HepG2 (cell line): ENCODE measurements around the gene STK39. TPM values are rescaled to one million over a fixed set of nuclear protein-coding genes. Genes with fewer than 3 reads are reported as not detected.
A peak's percentile ranks its signal among the peaks of the same experiment; 100 is the strongest.

Experiments used
- BCL3 ChIP-seq: sonication (generic); formaldehyde crosslinking; IDR thresholded peaks from 2 replicates; pipeline ENCODE4 v1.5.1; 2020; ENCODE audit warnings: mild to moderate bottlenecking, missing genetic modification reagents, moderate library complexity
- BORCS8-MEF2B ChIP-seq: sonication (generic); formaldehyde crosslinking; IDR thresholded peaks from 2 replicates; pipeline ENCODE4 v1.8.0; 2022; ENCODE audit warnings: mild to moderate bottlenecking, missing genetic modification reagents
- HBP1 ChIP-seq: IDR thresholded peaks from 2 replicates; pipeline ENCODE4 v1.6.1; 2016; ENCODE audit warnings: low read depth, control low read depth
- KDM1A ChIP-seq: IDR thresholded peaks from 2 replicates; pipeline ENCODE4 v1.6.1; 2016; ENCODE audit warnings: missing compliant biosample characterization
- KDM5A ChIP-seq: fragments of 200-600 bp; sonication (generic); IDR thresholded peaks from 2 replicates; pipeline ENCODE4 v1.7.0; 2018; ENCODE audit warnings: antibody characterized with exemption, mild to moderate bottlenecking, low read length, borderline replicate concordance
- KLF6 ChIP-seq: IDR thresholded peaks from 2 replicates; pipeline ENCODE4 v1.8.0; 2016; ENCODE audit warnings: missing biosample characterization, missing genetic modification reagents
- MLXIP ChIP-seq: sonication (generic); formaldehyde crosslinking; IDR thresholded peaks from 2 replicates; pipeline ENCODE4 v1.9.0; 2021; ENCODE audit warnings: missing genetic modification reagents, borderline replicate concordance
- NR2F2 ChIP-seq: IDR thresholded peaks from 2 replicates; pipeline ENCODE4 v1.6.1; 2012; ENCODE audit warnings: low read depth, inconsistent platforms, borderline replicate concordance
- PHF8 ChIP-seq: sonication (generic); formaldehyde crosslinking; IDR thresholded peaks from 2 replicates; pipeline ENCODE4 v1.5.0; 2020; ENCODE audit warnings: missing genetic modification reagents
- SRY ChIP-seq: sonication (generic); formaldehyde crosslinking; IDR thresholded peaks from 2 replicates; pipeline ENCODE4 v1.8.0; 2022; ENCODE audit warnings: mild to moderate bottlenecking, missing genetic modification reagents
- ZBTB26 ChIP-seq: IDR thresholded peaks from 2 replicates; pipeline ENCODE4 v1.6.1; 2016; ENCODE audit warnings: missing compliant biosample characterization, missing genetic modification reagents, borderline replicate concordance
- ZNF124 ChIP-seq: sonication (generic); formaldehyde crosslinking; IDR thresholded peaks from 2 replicates; pipeline ENCODE4 v1.4.0; 2020; ENCODE audit warnings: missing genetic modification reagents
- ZNF136 ChIP-seq: sonication (generic); formaldehyde crosslinking; IDR thresholded peaks from 2 replicates; pipeline ENCODE4 v1.8.1; 2022; ENCODE audit warnings: low read depth, mild to moderate bottlenecking, moderate library complexity, missing genetic modification reagents
- ZNF263 ChIP-seq: sonication (generic); formaldehyde crosslinking; IDR thresholded peaks from 2 replicates; pipeline ENCODE4 v1.4.0; 2020; ENCODE audit warnings: missing genetic modification reagents
- ZNF687 ChIP-seq: sonication (generic); formaldehyde crosslinking; IDR thresholded peaks from 2 replicates; pipeline ENCODE4 v1.5.1; 2020; ENCODE audit warnings: mild to moderate bottlenecking, missing genetic modification reagents, moderate library complexity
- ZNF740 ChIP-seq: sonication (generic); formaldehyde crosslinking; IDR thresholded peaks from 2 replicates; pipeline ENCODE4 v1.4.0; 2020; ENCODE audit warnings: missing genetic modification reagents
- polyA plus RNA-seq, 8 experiments: library from polyadenylated mRNA; depleted of rRNA in 3 of 8; stranded (reverse) in 7 of 8; unstranded in 1 of 8; fragments of >200 nt; fragmentation: Illumina TruSeq in 4 of 8; extraction: Trizol in 4 of 8; gene quantifications; 2 replicates each; pipeline versions ENCODE4 v1.2.1 to v1.2.3, GENCODE V29; 2011 to 2016; ENCODE audit warnings: low read depth in 4 of 8, missing spikeins in 1 of 8, mixed read lengths in 1 of 8; ENCODE audit not compliant: insufficient read depth in 1 of 8
- total RNA-seq, 5 experiments: library from RNA; depleted of rRNA; stranded (reverse); fragments of >200 nt; fragmentation: Illumina TruSeq; extraction: Trizol; gene quantifications; 2 replicates each; pipeline ENCODE4 v1.2.3, GENCODE V29; 2016; ENCODE audit warnings: low read depth in 1 of 5

The STK39 gene
- total and polyA plus RNA-seq, 2 of the 13 experiments (the other 11 are each of a cell fraction or from before 2014, with no cell fraction given): 27.3 to 38.4 TPM

- TF ChIP-seq MLXIP (CRISPR knock-in tag) (no peak), NR2F2 (0 out of 2 replicates have a peak, but pooled peaks have one; percentile 9), ZNF687 (CRISPR knock-in tag) (peak; percentile 89), SRY (CRISPR knock-in tag) (0 out of 2 replicates have a peak, but pooled peaks have one; percentile 58), KDM5A (no peak; the same call in 1 of the 2 replicates), ZNF740 (CRISPR knock-in tag) (peak; percentile 92), BORCS8-MEF2B (CRISPR knock-in tag) (peak; percentile 88), KLF6 (CRISPR knock-in tag) (peak; percentile 85), ZNF136 (CRISPR knock-in tag) (0 out of 2 replicates have a peak, but pooled peaks have one; percentile 51), ZNF263 (CRISPR knock-in tag) (peak; percentile 66; the same call in 1 of the 2 replicates), PHF8 (CRISPR knock-in tag) (peak; percentile 68), ZNF124 (CRISPR knock-in tag) (peak; percentile 86), HBP1 (CRISPR knock-in tag) (0 out of 2 replicates have a peak, but pooled peaks have one; percentile 35), BCL3 (CRISPR knock-in tag) (peak; percentile 70; the same call in 1 of the 2 replicates), KDM1A (0 out of 2 replicates have a peak, but pooled peaks have one; percentile 16), ZBTB26 (CRISPR knock-in tag) (peak; percentile 44; the same call in 1 of the 2 replicates)
Measured at GRCh38 chr2:168247341-168248261, at the start of gene STK39 (continued).
